Measurements from ENCODE around the gene ELOVL5. TPM values are rescaled to one million over a fixed set of nuclear protein-coding genes. Genes with fewer than 3 reads are reported as not detected.

ELOVL5 gene
- total RNA-seq, 1 experiment from 2014 or later = 82.7 TPM

DNA sequence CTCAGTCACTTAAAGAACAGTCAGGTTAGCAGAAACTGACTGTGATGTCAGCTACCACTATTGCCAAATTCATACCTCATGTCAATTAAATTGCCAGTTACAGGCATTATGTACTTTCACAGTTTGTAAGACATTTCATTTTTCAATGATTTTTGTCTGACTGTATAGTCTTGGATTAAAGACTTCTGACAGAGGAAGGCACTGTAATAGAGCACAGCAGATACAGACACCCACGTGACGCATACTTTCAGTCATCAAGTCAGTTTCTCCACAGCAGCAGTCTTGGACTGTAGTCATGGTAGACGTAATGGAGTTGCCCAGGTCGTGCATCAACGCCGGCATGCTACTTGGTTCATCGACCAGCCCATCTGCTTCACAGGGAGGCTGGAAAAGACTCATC is 29.5 kb upstream of the ELOVL5 start:
- Histone ChIP-seq H3K9ac (ENCODE audit: low read length) (no peak overlapping the region), H3K9me2 (replicated peaks; ENCODE audit: insufficient read depth, low read length) (no peaks in the 10 kb centered on the region)

DNA sequence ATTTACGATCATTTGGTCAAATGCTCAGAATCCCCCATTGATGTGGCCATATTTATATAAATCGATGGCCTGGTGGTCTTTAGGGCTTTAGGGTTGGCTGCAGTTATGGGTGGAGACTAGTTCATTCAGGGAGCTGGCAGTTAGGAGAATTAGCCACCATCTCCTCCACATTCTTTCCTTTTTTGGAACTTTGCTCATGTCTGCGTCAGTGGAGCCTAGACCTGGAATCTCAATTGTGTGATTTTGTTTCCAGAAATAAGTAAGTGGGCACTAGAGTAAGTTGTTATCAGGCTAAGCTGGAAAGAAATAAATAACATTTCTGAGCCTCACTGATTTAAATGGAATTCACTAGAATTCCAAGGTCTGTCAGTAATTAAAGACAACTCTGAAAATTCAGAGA is 29.0 kb upstream of the ELOVL5 start:
- Histone ChIP-seq H3K4me3 (ENCODE audit: low read length) (no peak overlapping the region), H3K4me2 (ENCODE audit: low read depth, low read length, poor library complexity, severe bottlenecking) (no peak overlapping the region), H3K36me3 (ENCODE audit: insufficient read depth, low read length) (no peaks in the 10 kb centered on the region), H3K9me2 (replicated peaks; ENCODE audit: insufficient read depth, low read length) (no peaks in the 10 kb centered on the region), H3K4me1 (ENCODE audit: low read length) (no peaks in the 10 kb centered on the region), H3K27me3 (ENCODE audit: low read length) (no peaks in the 10 kb centered on the region), H2AFZ (ENCODE audit: low read length) (no peak overlapping the region), H3K79me2 (ENCODE audit: low read length) (no peaks in the 10 kb centered on the region), H4K20me1 (ENCODE audit: insufficient read depth, low read depth, low read length) (no peaks in the 10 kb centered on the region), H3K27ac (ENCODE audit: low read length) (no peak overlapping the region), H3K9ac (ENCODE audit: low read length) (no peak overlapping the region), H3K9me3 (ENCODE audit: low read length) (no peaks in the 10 kb centered on the region)
- DNase-seq = no peak

More for the DNA sequence above, 29.5 kb upstream of the ELOVL5 start:
- Histone ChIP-seq H3K4me3 (ENCODE audit: low read length) (no peak overlapping the region), H3K4me1 (ENCODE audit: low read length) (no peaks in the 10 kb centered on the region), H3K79me2 (ENCODE audit: low read length) (no peaks in the 10 kb centered on the region), H3K27me3 (ENCODE audit: low read length) (no peaks in the 10 kb centered on the region), H2AFZ (ENCODE audit: low read length) (no peak overlapping the region), H3K27ac (ENCODE audit: low read length) (no peak overlapping the region), H3K9me3 (ENCODE audit: low read length) (no peaks in the 10 kb centered on the region), H4K20me1 (ENCODE audit: insufficient read depth, low read depth, low read length) (no peaks in the 10 kb centered on the region), H3K4me2 (ENCODE audit: low read depth, low read length, poor library complexity, severe bottlenecking) (no peak overlapping the region), H3K36me3 (ENCODE audit: insufficient read depth, low read length) (no peaks in the 10 kb centered on the region)
- DNase-seq = no peak

DNA sequence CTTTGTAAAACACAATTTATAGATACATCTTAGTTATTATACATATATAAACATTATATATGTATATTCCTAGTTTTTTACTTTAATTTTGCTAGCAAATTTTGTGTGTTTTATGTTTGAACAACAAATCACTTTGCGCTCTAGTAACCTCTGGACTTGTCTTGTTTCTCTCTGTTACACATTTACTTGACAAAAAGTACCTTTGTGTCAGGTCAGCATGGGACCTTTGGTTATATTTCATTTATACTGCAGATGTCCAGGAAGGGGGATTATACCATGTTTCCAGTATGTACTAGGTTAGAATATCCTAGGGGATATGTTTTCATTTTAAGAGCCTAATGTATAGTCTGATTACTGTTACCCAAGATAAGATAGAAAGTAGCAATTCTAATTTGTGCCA is 28.5 kb upstream of the ELOVL5 start:
- Histone ChIP-seq H3K9me2 (replicated peaks; ENCODE audit: insufficient read depth, low read length) (no peaks in the 10 kb centered on the region), H3K79me2 (ENCODE audit: low read length) (no peaks in the 10 kb centered on the region), H3K4me2 (ENCODE audit: low read depth, low read length, poor library complexity, severe bottlenecking) (no peak overlapping the region), H3K9ac (ENCODE audit: low read length) (no peak overlapping the region), H3K27me3 (ENCODE audit: low read length) (no peaks in the 10 kb centered on the region), H3K9me3 (ENCODE audit: low read length) (no peaks in the 10 kb centered on the region), H2AFZ (ENCODE audit: low read length) (no peak overlapping the region), H3K27ac (ENCODE audit: low read length) (no peak overlapping the region), H3K36me3 (ENCODE audit: insufficient read depth, low read length) (no peaks in the 10 kb centered on the region), H3K4me3 (ENCODE audit: low read length) (no peak overlapping the region), H3K4me1 (ENCODE audit: low read length) (no peaks in the 10 kb centered on the region), H4K20me1 (ENCODE audit: insufficient read depth, low read depth, low read length) (no peaks in the 10 kb centered on the region)
- no peak for DNase-seq

DNA sequence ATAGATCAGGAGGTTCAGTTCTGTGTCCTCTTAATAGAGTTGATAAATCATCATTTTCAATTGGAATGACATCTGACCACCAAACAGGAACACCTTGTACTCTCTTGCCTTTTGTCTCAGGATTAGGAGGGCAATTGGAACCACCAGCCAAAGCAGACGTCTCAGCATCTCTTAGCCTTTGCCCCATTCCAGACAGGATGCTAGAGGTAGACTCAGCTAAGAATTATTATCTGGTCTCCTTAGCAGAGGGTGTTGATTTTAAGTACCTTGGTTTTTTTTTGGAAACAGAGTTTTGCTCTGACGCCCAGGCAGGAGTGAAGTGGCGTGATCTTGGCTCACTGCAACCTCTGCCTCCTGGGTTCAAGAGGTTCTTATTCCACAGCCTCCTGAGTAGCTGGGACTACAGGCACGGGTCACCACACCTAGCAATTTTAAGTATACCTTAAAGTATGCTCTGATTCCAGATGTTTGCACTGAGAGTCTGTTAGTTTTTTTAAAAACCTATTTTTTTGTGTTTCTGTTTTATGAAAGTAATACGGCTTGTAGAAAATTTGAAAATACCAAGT is 28.0 kb upstream of the ELOVL5 start:
- Histone ChIP-seq H3K4me3 (ENCODE audit: low read length) (no peak overlapping the region), H4K20me1 (ENCODE audit: insufficient read depth, low read depth, low read length) (no peaks in the 10 kb centered on the region), H3K4me1 (ENCODE audit: low read length) (no peaks in the 10 kb centered on the region), H3K4me2 (ENCODE audit: low read depth, low read length, poor library complexity, severe bottlenecking) (no peak overlapping the region), H2AFZ (ENCODE audit: low read length) (no peak overlapping the region), H3K27ac (ENCODE audit: low read length) (no peak overlapping the region), H3K36me3 (ENCODE audit: insufficient read depth, low read length) (no peaks in the 10 kb centered on the region), H3K9me3 (ENCODE audit: low read length) (no peaks in the 10 kb centered on the region), H3K9me2 (replicated peaks; ENCODE audit: insufficient read depth, low read length) (no peaks in the 10 kb centered on the region), H3K9ac (ENCODE audit: low read length) (no peak overlapping the region), H3K79me2 (ENCODE audit: low read length) (no peaks in the 10 kb centered on the region), H3K27me3 (ENCODE audit: low read length) (no peaks in the 10 kb centered on the region)
- no peak for DNase-seq

DNA sequence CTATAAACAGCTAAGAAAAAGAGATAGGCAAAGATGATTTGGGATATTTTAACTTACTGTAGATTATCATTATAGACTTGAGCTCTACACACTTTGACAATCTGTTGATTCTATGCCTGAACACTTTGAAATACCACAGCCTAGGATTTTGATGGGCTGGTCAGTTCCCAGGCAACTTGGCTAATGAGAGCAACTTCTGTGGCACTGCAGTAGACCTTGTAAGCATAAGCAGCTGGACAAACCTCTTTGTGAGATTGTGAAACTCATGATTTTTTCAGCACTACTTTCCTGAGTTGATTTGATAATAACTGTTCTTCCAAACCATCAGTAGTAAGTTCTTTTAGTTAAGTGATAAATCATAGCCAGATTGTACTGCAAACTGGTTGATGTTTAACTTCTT is 27.1 kb upstream of the ELOVL5 start:
- H3K9ac ChIP-seq (ENCODE audit: low read length) = no peak overlapping the region
- H3K36me3 ChIP-seq (ENCODE audit: insufficient read depth, low read length) = no peaks in the 10 kb centered on the region
- H3K4me1 ChIP-seq (ENCODE audit: low read length) = no peaks in the 10 kb centered on the region
- no peak overlapping the region for H2AFZ ChIP-seq (ENCODE audit: low read length)
- H3K27ac ChIP-seq (ENCODE audit: low read length) = no peak overlapping the region
- no peaks in the 10 kb centered on the region for H3K27me3 ChIP-seq (ENCODE audit: low read length)
- no peak for DNase-seq
- no peaks in the 10 kb centered on the region for H3K79me2 ChIP-seq (ENCODE audit: low read length)
- no peaks in the 10 kb centered on the region for H4K20me1 ChIP-seq (ENCODE audit: insufficient read depth, low read depth, low read length)
- no peak overlapping the region for H3K4me2 ChIP-seq (ENCODE audit: low read depth, low read length, poor library complexity, severe bottlenecking)
- no peaks in the 10 kb centered on the region for H3K9me2 ChIP-seq (replicated peaks; ENCODE audit: insufficient read depth, low read length)
- H3K9me3 ChIP-seq (ENCODE audit: low read length) = no peaks in the 10 kb centered on the region
- H3K4me3 ChIP-seq (ENCODE audit: low read length) = no peak overlapping the region

DNA sequence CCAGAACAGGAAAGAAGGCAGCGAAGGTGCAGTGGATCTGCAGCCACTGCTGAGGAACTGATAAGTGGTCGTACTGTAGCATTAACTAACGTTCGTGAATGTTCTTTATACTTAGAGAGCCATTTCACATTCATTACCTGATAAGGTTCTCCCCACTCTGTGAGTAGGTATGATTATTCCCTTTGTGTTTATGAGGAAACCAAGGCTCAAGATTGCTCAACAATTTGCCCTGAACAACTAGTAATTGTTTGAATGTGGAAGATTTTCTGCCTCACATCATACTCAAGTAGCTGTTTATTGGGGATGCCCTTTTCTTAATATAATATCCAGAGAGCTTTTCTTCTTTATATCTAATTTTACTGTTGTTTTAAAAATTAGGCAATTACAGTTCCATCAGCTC is 24.9 kb upstream of the ELOVL5 start:
- H3K9me3 ChIP-seq (ENCODE audit: low read length) = no peaks in the 10 kb centered on the region
- no peak overlapping the region for H3K4me3 ChIP-seq (ENCODE audit: low read length)
- no peaks in the 10 kb centered on the region for H3K79me2 ChIP-seq (ENCODE audit: low read length)

DNA sequence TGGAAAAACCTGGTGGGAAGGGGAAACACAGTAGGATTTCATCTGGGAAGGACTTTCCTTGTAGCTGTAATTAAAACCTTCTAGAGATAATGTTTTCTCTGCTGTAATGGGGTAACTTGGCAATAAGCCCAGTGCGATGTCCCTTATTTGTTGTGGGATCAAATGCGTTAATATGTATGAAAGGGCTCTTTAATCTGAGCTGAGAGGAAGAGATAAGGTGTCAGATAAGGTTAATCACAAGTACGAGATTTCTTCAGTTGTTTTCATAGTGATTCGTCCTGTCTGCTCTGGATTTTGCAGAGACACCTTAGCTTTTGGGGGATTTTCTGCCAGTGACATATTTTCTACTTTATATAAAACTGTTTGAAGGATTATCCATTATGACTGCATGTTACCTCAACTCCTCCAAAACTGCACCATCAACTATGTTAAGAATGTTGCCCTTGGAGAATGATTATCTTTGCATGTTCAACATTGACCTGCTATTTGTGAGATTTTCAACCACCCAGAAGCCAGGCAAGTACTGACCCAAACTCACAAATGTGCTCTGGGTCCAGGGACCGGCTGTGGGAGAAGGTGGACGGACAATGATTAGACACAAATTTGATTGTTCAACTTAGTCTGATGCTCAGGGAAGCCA is 21.2 kb upstream of the ELOVL5 start:
- H3K9me3 ChIP-seq (ENCODE audit: low read length) = no peaks in the 10 kb centered on the region
- H3K4me2 ChIP-seq (ENCODE audit: low read depth, low read length, poor library complexity, severe bottlenecking) = no peak overlapping the region
- no peaks in the 10 kb centered on the region for H3K79me2 ChIP-seq (ENCODE audit: low read length)
- DNase-seq = no peak
- H2AFZ ChIP-seq (ENCODE audit: low read length) = no peak overlapping the region
- H3K4me3 ChIP-seq (ENCODE audit: low read length) = no peak overlapping the region
- no peak overlapping the region for H3K9ac ChIP-seq (ENCODE audit: low read length)
- no peaks in the 10 kb centered on the region for H4K20me1 ChIP-seq (ENCODE audit: insufficient read depth, low read depth, low read length)
- no peaks in the 10 kb centered on the region for H3K27me3 ChIP-seq (ENCODE audit: low read length)
- no peak overlapping the region for H3K27ac ChIP-seq (ENCODE audit: low read length)
- H3K36me3 ChIP-seq (ENCODE audit: insufficient read depth, low read length) = no peaks in the 10 kb centered on the region
- no peaks in the 10 kb centered on the region for H3K4me1 ChIP-seq (ENCODE audit: low read length)
- no peaks in the 10 kb centered on the region for H3K9me2 ChIP-seq (replicated peaks; ENCODE audit: insufficient read depth, low read length)

More for the DNA sequence above, 24.9 kb upstream of the ELOVL5 start:
- Histone ChIP-seq H3K27me3 (ENCODE audit: low read length) (no peaks in the 10 kb centered on the region), H3K27ac (ENCODE audit: low read length) (no peak overlapping the region), H3K36me3 (ENCODE audit: insufficient read depth, low read length) (no peaks in the 10 kb centered on the region), H3K4me1 (ENCODE audit: low read length) (no peaks in the 10 kb centered on the region), H3K4me2 (ENCODE audit: low read depth, low read length, poor library complexity, severe bottlenecking) (no peak overlapping the region), H4K20me1 (ENCODE audit: insufficient read depth, low read depth, low read length) (no peaks in the 10 kb centered on the region), H2AFZ (ENCODE audit: low read length) (no peak overlapping the region), H3K9me2 (replicated peaks; ENCODE audit: insufficient read depth, low read length) (no peaks in the 10 kb centered on the region), H3K9ac (ENCODE audit: low read length) (no peak overlapping the region)
- no peak for DNase-seq

DNA sequence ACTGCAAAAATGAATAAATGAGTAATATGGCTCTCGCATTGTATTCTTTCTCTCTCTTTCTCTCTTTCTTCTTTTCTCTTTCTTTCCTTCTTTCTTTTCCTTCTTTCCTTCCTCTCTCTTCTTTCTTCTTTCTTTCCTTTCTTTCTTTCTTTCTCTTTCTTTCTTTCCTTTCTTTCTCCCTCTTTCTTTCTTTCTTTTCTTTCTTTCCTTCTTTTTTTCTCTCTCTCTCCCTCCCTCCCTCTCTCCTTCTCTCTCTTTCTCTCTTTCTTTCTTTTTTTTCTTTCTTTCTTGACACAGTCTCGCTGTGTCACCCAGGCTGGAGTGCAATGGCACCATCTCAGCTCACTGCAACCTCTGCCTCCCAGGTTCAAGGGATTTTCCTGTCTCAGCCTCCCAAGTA is 20.3 kb upstream of the ELOVL5 start:
- no peaks in the 10 kb centered on the region for H3K9me2 ChIP-seq (replicated peaks; ENCODE audit: insufficient read depth, low read length)
- H3K27me3 ChIP-seq (ENCODE audit: low read length) = no peaks in the 10 kb centered on the region
- H3K27ac ChIP-seq (ENCODE audit: low read length) = no peak overlapping the region
- H3K9me3 ChIP-seq (ENCODE audit: low read length) = no peaks in the 10 kb centered on the region
- H2AFZ ChIP-seq (ENCODE audit: low read length) = no peak overlapping the region
- no peak overlapping the region for H3K4me3 ChIP-seq (ENCODE audit: low read length)
- H3K36me3 ChIP-seq (ENCODE audit: insufficient read depth, low read length) = no peaks in the 10 kb centered on the region
- no peaks in the 10 kb centered on the region for H3K79me2 ChIP-seq (ENCODE audit: low read length)
- no peaks in the 10 kb centered on the region for H4K20me1 ChIP-seq (ENCODE audit: insufficient read depth, low read depth, low read length)
- DNase-seq = no peak
- no peak overlapping the region for H3K9ac ChIP-seq (ENCODE audit: low read length)
- H3K4me1 ChIP-seq (ENCODE audit: low read length) = no peaks in the 10 kb centered on the region
- H3K4me2 ChIP-seq (ENCODE audit: low read depth, low read length, poor library complexity, severe bottlenecking) = no peak overlapping the region
